H1 (cell line): ENCODE data around the gene SLC25A22. TPM values are rescaled to one million over a fixed set of nuclear protein-coding genes. Genes with fewer than 3 reads are reported as not detected.
A peak's percentile ranks its signal among the peaks of the same experiment; 100 is the strongest.

ENCODE experiments used
- CTCF ChIA-PET: fragments of 300-600 bp; sonication (Branson Sonifier 250); formaldehyde crosslinking; loops from one replicate; lab custom pipeline; 2021; ENCODE audit not compliant: partially characterized antibody; lab: Charles Lee
- POLR2A ChIA-PET: fragments of 300-600 bp; sonication (Branson Sonifier 250); formaldehyde crosslinking; loops from one replicate; lab custom pipeline; 2021; ENCODE audit warnings: inconsistent platforms; ENCODE audit not compliant: partially characterized antibody; lab: Charles Lee
- DNase-seq, 2 experiments: peaks; one replicate each; pipeline versions ENCODE4 v3.0.0 to v3.0.0-alpha.2; 2010 to 2022; ENCODE audit warnings: low spot score in 2 of 2, low read depth in 1 of 2, mixed read lengths in 1 of 2
- FAIRE-seq: peaks from 2 replicates; lab custom pipeline; 2011; peaks lifted over from hg19 to GRCh38; lab: Jason Lieb, UNC
- H2AFZ ChIP-seq: 2 replicates; pipeline ENCODE4 v1.8.1; 2012; ENCODE audit warnings: low read length, inconsistent platforms
- H2AK5ac ChIP-seq: 2 replicates; pipeline ENCODE4 v1.6.1; 2013; ENCODE audit warnings: low read depth, low read length
- H2BK120ac ChIP-seq: replicated peaks from 2 replicates; pipeline ENCODE3; 2013; ENCODE audit warnings: low read depth, low read length, inconsistent platforms
- H2BK12ac ChIP-seq: 2 replicates; pipeline ENCODE4 v1.6.1; 2013; ENCODE audit warnings: low read depth, low read length
- H2BK15ac ChIP-seq: 2 replicates; pipeline ENCODE4 v1.6.1; 2013; ENCODE audit warnings: low read length
- H2BK20ac ChIP-seq: 2 replicates; pipeline ENCODE4 v1.6.1; 2013; ENCODE audit warnings: low read length
- H2BK5ac ChIP-seq: 2 replicates; pipeline ENCODE4 v1.6.1; 2013; ENCODE audit warnings: low read depth, low read length
- H3K14ac ChIP-seq: 2 replicates; pipeline ENCODE4 v1.6.1; 2013; ENCODE audit warnings: inconsistent platforms; ENCODE audit not compliant: insufficient read length
- H3K18ac ChIP-seq: 2 replicates; pipeline ENCODE4 v1.6.1; 2013; ENCODE audit warnings: low read length; ENCODE audit errors: extremely low read depth
- H3K23ac ChIP-seq: 2 replicates; pipeline ENCODE4 v1.6.1; 2013; ENCODE audit warnings: inconsistent platforms; ENCODE audit not compliant: insufficient read length
- H3K23me2 ChIP-seq: 2 replicates; pipeline ENCODE4 v1.6.1; 2013; ENCODE audit warnings: low read depth, low read length
- H3K27ac ChIP-seq: 2 replicates; pipeline ENCODE4 v1.6.1; 2011; ENCODE audit warnings: low read depth, low read length, inconsistent platforms
- H3K27me3 ChIP-seq, 4 experiments: replicated peaks in 1 of 4; 1 replicate in 1 of 4; 2 replicates in 3 of 4; pipeline versions ENCODE4 v1.6.1 to v1.8.1; 2011 to 2013; ENCODE audit warnings: low read length in 3 of 4, mild to moderate bottlenecking in 3 of 4, inconsistent platforms in 2 of 4, mixed read lengths in 2 of 4, moderate library complexity in 1 of 4; ENCODE audit not compliant: control insufficient read depth in 3 of 4, insufficient read depth in 3 of 4; ENCODE audit errors: extremely low read depth in 1 of 4
- H3K36me3 ChIP-seq, 4 experiments: 2 replicates each; pipeline versions ENCODE4 v1.6.1 to v1.8.1; 2011 to 2013; ENCODE audit warnings: mild to moderate bottlenecking in 4 of 4, low read length in 3 of 4, moderate library complexity in 2 of 4, control low read depth in 1 of 4, inconsistent platforms in 1 of 4; ENCODE audit not compliant: insufficient read depth in 4 of 4, control insufficient read depth in 2 of 4
- H3K4ac ChIP-seq: replicated peaks from 2 replicates; pipeline ENCODE3; 2013; ENCODE audit warnings: low read length, low read depth, mixed read lengths, inconsistent platforms; ENCODE audit not compliant: insufficient read length
- H3K4me1 ChIP-seq, 4 experiments: replicated peaks in 1 of 4; 1 replicate in 1 of 4; 2 replicates in 3 of 4; pipeline versions ENCODE4 v1.6.1 to v1.8.1; 2011 to 2013; ENCODE audit warnings: low read length in 3 of 4, inconsistent platforms in 2 of 4, mixed read lengths in 1 of 4; ENCODE audit not compliant: insufficient read depth in 4 of 4, control insufficient read depth in 3 of 4
- H3K4me2 ChIP-seq, 2 experiments: 2 replicates each; pipeline versions ENCODE4 v1.6.1 to v1.8.1; 2011 to 2013; ENCODE audit warnings: low read depth in 2 of 2, low read length in 2 of 2, control low read depth in 1 of 2, inconsistent platforms in 1 of 2, mild to moderate bottlenecking in 1 of 2; ENCODE audit not compliant: insufficient read depth in 1 of 2
- H3K4me3 ChIP-seq, 4 experiments: fragments of 200-600, 300-600 bp in 1 of 4; sonication (generic), shearing (Covaris generic), sonication (Bioruptor Twin) in 1 of 4; 2 replicates each; pipeline versions ENCODE4 v1.5.1 to v1.8.1; 2011 to 2016; ENCODE audit warnings: low read length in 4 of 4, low read depth in 3 of 4, control low read depth in 2 of 4, inconsistent platforms in 2 of 4, mild to moderate bottlenecking in 2 of 4, mixed read lengths in 1 of 4, moderate library complexity in 1 of 4; ENCODE audit not compliant: insufficient read depth in 2 of 4; ENCODE audit errors: extremely low read depth in 1 of 4
- H3K56ac ChIP-seq: replicated peaks from 2 replicates; pipeline ENCODE3; 2013; ENCODE audit warnings: low read depth, mild to moderate bottlenecking, mixed read lengths, low read length, inconsistent platforms; ENCODE audit not compliant: insufficient read length
- H3K79me1 ChIP-seq: 2 replicates; pipeline ENCODE4 v1.6.1; 2013; ENCODE audit warnings: low read depth, low read length, control low read depth
- H3K79me2 ChIP-seq, 2 experiments: 2 replicates each; pipeline versions ENCODE4 v1.6.1 to v1.8.1; 2012 to 2013; ENCODE audit warnings: low read length in 2 of 2, mild to moderate bottlenecking in 2 of 2, inconsistent platforms in 1 of 2; ENCODE audit not compliant: insufficient read depth in 2 of 2, control insufficient read depth in 1 of 2
- H3K9ac ChIP-seq, 4 experiments: replicated peaks in 1 of 4; 1 replicate in 1 of 4; 2 replicates in 3 of 4; pipeline versions ENCODE4 v1.6.1 to v1.8.1; 2011 to 2013; ENCODE audit warnings: low read depth in 3 of 4, low read length in 3 of 4, control low read depth in 2 of 4, mild to moderate bottlenecking in 2 of 4, moderate library complexity in 2 of 4, inconsistent platforms in 1 of 4; ENCODE audit errors: extremely low read depth in 1 of 4
- H3K9me3 ChIP-seq, 2 experiments: 2 replicates each; pipeline versions ENCODE4 v1.6.1 to v1.8.1; 2012 to 2013; ENCODE audit warnings: mild to moderate bottlenecking in 2 of 2, moderate library complexity in 2 of 2, control low read depth in 1 of 2, inconsistent platforms in 1 of 2, low read depth in 1 of 2, low read length in 1 of 2, mixed read lengths in 1 of 2; ENCODE audit not compliant: insufficient read depth in 2 of 2
- H4K20me1 ChIP-seq, 2 experiments: replicated peaks in 1 of 2; 2 replicates each; pipeline versions ENCODE3 to v1.8.1; 2011 to 2013; ENCODE audit warnings: inconsistent platforms in 2 of 2, low read length in 2 of 2, mild to moderate bottlenecking in 1 of 2; ENCODE audit not compliant: insufficient read depth in 2 of 2, control insufficient read depth in 1 of 2
- H4K5ac ChIP-seq: 2 replicates; pipeline ENCODE4 v1.6.1; 2013; ENCODE audit warnings: low read length, low read depth, mixed read lengths, inconsistent platforms; ENCODE audit not compliant: insufficient read length
- H4K8ac ChIP-seq: 2 replicates; pipeline ENCODE4 v1.8.0; 2013; ENCODE audit warnings: mild to moderate bottlenecking, moderate library complexity, low read length, inconsistent platforms; ENCODE audit not compliant: insufficient read depth; ENCODE audit errors: extremely low read depth
- H4K91ac ChIP-seq: replicated peaks from 2 replicates; pipeline ENCODE3; 2013; ENCODE audit warnings: low read length, mixed read lengths, inconsistent platforms; ENCODE audit not compliant: insufficient read length
- BACH1 ChIP-seq: IDR thresholded peaks from 2 replicates; pipeline ENCODE4 v1.6.1; 2012; ENCODE audit warnings: low read length, improper control_type of control experiment
- CBX8 ChIP-seq: fragments of 300-800, 300-1000 bp; sonication (generic); IDR thresholded peaks from 2 replicates; pipeline ENCODE4 v1.7.1; 2016; ENCODE audit warnings: low read depth, low read length, borderline replicate concordance
- CEBPB ChIP-seq: IDR thresholded peaks from 2 replicates; pipeline ENCODE4 v1.6.1; 2012; ENCODE audit warnings: low read depth, low read length
- FOSL1 ChIP-seq: IDR thresholded peaks from 2 replicates; pipeline ENCODE4 v1.6.1; 2011; ENCODE audit warnings: mild to moderate bottlenecking, low read depth, low read length, moderate library complexity; ENCODE audit not compliant: insufficient read depth
- RNF2 ChIP-seq: fragments of 200-900, 300-1000 bp; sonication (generic); IDR thresholded peaks from 2 replicates; pipeline ENCODE4 v1.7.1; 2016; ENCODE audit warnings: borderline replicate concordance, low read depth, mild to moderate bottlenecking, antibody characterized with exemption, low read length; ENCODE audit not compliant: poor library complexity, severe bottlenecking; ENCODE audit errors: missing control alignments
- SAP30 ChIP-seq: fragments of 300-600 bp; sonication (generic); IDR thresholded peaks from 2 replicates; pipeline ENCODE4 v1.7.1; 2012; ENCODE audit warnings: low read length, moderate library complexity, mild to moderate bottlenecking, inconsistent platforms; ENCODE audit not compliant: insufficient read depth, insufficient replicate concordance
- WGBS, 2 experiments: shearing (Covaris generic) in 1 of 2; methylation state at CpG; one replicate each; pipeline versions ENCODE4 v1.1.6 to v1.1.7; 2013 to 2015; ENCODE audit warnings: low lambda C conversion rate in 2 of 2, mixed read lengths in 2 of 2, inconsistent platforms in 1 of 2, low coverage in 1 of 2, missing lambda C conversion rate in 1 of 2; ENCODE audit not compliant: insufficient replicate concordance in 2 of 2, insufficient coverage in 1 of 2, insufficient read length in 1 of 2; ENCODE audit errors: extremely low coverage in 1 of 2, missing lambda C conversion rate in 1 of 2; 5-methylcytosine and 5-hydroxymethylcytosine counted together
- polyA plus RNA-seq, 7 experiments: library from polyadenylated mRNA; depleted of rRNA in 3 of 7; stranded (reverse) in 5 of 7; unstranded in 2 of 7; fragments of >200 nt in 5 of 7; fragments of 200-250 nt in 2 of 7; gene quantifications; 1 replicate in 5 of 7; 2 replicates in 1 of 7; 4 replicates in 1 of 7; pipeline versions ENCODE4 v1.2.1 to v1.2.3, GENCODE V29; 2011 to 2013; ENCODE audit warnings: missing spikeins in 2 of 7, mixed read lengths in 2 of 7
- total RNA-seq: library from RNA; stranded (reverse); fragmentation: NEBNext Ultra II Directional; extraction: Animal tissue kit (Norgen Biotek cat#: 25700); gene quantifications from 2 replicates; pipeline ENCODE4 v1.2.1, GENCODE V29; 2021
- TF ChIP-seq, protein P1 (sequence below): IDR thresholded peaks from 2 replicates; pipeline ENCODE4 v1.6.1; 2012; ENCODE audit warnings: low read length, inconsistent platforms

The SLC25A22 gene
- total and polyA plus RNA-seq, 2 of the 8 experiments (the other 6 are each of a cell fraction or from before 2014, with no cell fraction given) = 31.5 to 48.0 TPM

DNA sequence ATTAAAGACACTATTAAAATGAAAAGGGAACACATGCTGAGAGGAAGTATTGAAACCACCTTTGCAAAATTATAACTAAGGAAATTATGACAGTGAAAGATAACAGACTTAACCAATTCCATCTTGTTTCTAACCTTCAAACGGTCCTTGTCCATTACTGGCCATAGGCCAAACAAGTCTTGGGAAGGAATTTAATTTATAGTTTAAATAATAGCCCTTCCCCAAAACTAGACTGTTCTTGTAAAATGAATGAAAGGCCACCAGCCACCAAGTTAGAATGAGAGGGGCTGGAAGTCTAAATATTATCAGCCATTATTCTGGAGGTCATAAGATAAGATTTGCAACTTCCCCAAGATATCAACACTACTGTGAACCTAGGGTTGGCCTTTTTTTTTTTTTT, 52.7 kb downstream of the SLC25A22 start:
- no peak for FAIRE-seq
- 88% methylated on average over 1 of the region's 1 CpG; no CpG with 5 or more reads in 1 of the 2 experiments for WGBS, 2 experiments

More for the DNA sequence above, 52.7 kb downstream of the SLC25A22 start:
- Histone ChIP-seq H3K36me3 (no peaks in the 10 kb centered on the region), H3K27me3 (no peaks in the 10 kb centered on the region), H3K4ac (no peak overlapping the region), H4K20me1 (peaks cover 7 to 15% of the 10 kb centered on the region in 2 experiments), H2BK20ac (0 out of 2 replicates have a peak overlapping the region, but pooled peaks have one; percentile 32), H2BK15ac (no peak overlapping the region), H3K23me2 (peaks cover 5% of the 10 kb centered on the region; the same call in 1 of the 2 replicates), H4K5ac (no peak overlapping the region), H3K4me1 (peaks cover 0 to 15% (median 4%) of the 10 kb centered on the region in 4 experiments; a peak in 5 of 7 replicates), H4K8ac (no peak overlapping the region), H3K23ac (no peak overlapping the region), H2BK5ac (no peak overlapping the region), H2BK12ac (no peak overlapping the region), H3K4me3 (no peak overlapping the region), H2AFZ (no peak overlapping the region)
- POLR2A ChIA-PET = interaction anchor here (1.2 to 32.3 kb wide), 6 partner anchors 8 to 49 kb away, joined by 3 to 636 read pairs (median 15); partner anchors contain the start of gene GATD1
- DNase-seq = no peak
- TF ChIP-seq CEBPB = no peak
- TF ChIP-seq FOSL1 = no peak
- TF ChIP-seq SAP30 = no peak
- TF ChIP-seq, protein P1, sequence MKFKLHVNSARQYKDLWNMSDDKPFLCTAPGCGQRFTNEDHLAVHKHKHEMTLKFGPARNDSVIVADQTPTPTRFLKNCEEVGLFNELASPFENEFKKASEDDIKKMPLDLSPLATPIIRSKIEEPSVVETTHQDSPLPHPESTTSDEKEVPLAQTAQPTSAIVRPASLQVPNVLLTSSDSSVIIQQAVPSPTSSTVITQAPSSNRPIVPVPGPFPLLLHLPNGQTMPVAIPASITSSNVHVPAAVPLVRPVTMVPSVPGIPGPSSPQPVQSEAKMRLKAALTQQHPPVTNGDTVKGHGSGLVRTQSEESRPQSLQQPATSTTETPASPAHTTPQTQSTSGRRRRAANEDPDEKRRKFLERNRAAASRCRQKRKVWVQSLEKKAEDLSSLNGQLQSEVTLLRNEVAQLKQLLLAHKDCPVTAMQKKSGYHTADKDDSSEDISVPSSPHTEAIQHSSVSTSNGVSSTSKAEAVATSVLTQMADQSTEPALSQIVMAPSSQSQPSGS = no peak
- no peak for TF ChIP-seq CBX8
- TF ChIP-seq BACH1 = no peak
- TF ChIP-seq RNF2 = no peak
- TF ChIP-seq, all 59 proteins: peak for 0
- H3K9me3 ChIP-seq = no peaks in the 10 kb centered on the region
- CTCF ChIA-PET = interaction anchor here (0.6 to 26.9 kb wide), 4 partner anchors 14 to 92 kb away, joined by 3 to 395 read pairs (median 54); no protein-coding TSS in a partner anchor
- H3K18ac ChIP-seq = peak overlapping the region; percentile 96; the same call in 1 of the 2 replicates
- H3K79me2 ChIP-seq = peaks cover 24 to 31% of the 10 kb centered on the region in 2 experiments
- peaks cover 8% of the 10 kb centered on the region for H3K79me1 ChIP-seq
- H3K27ac ChIP-seq = no peak overlapping the region
- no peak overlapping the region for H2AK5ac ChIP-seq
- H3K56ac ChIP-seq = no peak overlapping the region
- H3K9ac ChIP-seq = no peak overlapping the region
- no peak overlapping the region for H3K14ac ChIP-seq
- no peak overlapping the region; a peak in 1 of 4 replicates for H3K4me2 ChIP-seq
- no peak overlapping the region for H2BK120ac ChIP-seq
- no peak overlapping the region for H4K91ac ChIP-seq
